ENCODE measurements around the gene LRWD1. TPM values are rescaled to one million over a fixed set of nuclear protein-coding genes. Genes with fewer than 3 reads are reported as not detected.

The LRWD1 gene
- polyA plus RNA-seq, 1 of the 3 experiments (the other 2 are of a cell fraction): 53.2 TPM

GRCh38 chr7:102421706-102422240, 43.0 kb upstream of the LRWD1 start:
- DNase-seq: no peak
- TF ChIP-seq YY1 (IDR thresholded peaks at IDR 0.05; ENCODE audit: low read depth) (no peak), IRF3 (IDR thresholded peaks at IDR 0.05; ENCODE audit: low read depth, low read length) (no peak), RCOR1 (IDR thresholded peaks at IDR 0.05; ENCODE audit: low read length) (no peak), TAF1 (IDR thresholded peaks at IDR 0.05; ENCODE audit: borderline replicate concordance, low read depth, low read length) (no peak), CTCF (IDR thresholded peaks at IDR 0.05) (no peak), EZH2phosphoT487 (IDR thresholded peaks at IDR 0.05; ENCODE audit: borderline replicate concordance, low read depth) (no peak), USF2 (IDR thresholded peaks at IDR 0.05; ENCODE audit: borderline replicate concordance, low read depth, low read length) (no peak)
- Histone ChIP-seq H3K4me3 (ENCODE audit: low read depth in 2 of 2, low read length in 1 of 2) (no peak overlapping the region), H3K27me3 (ENCODE audit: insufficient read depth) (no peaks in the 10 kb centered on the region), H4K20me1 (ENCODE audit: insufficient read depth) (no peaks in the 10 kb centered on the region), H3K4me2 (no peak overlapping the region), H3K9me2 (no peaks in the 10 kb centered on the region), H3K4me1 (ENCODE audit: control insufficient read depth in 1 of 2, insufficient read depth in 2 of 2, low read depth in 1 of 2, low read length in 1 of 2) (no peaks in the 10 kb centered on the region), H3K9me3 (no peaks in the 10 kb centered on the region), H3K9ac (no peak overlapping the region), H3K79me2 (ENCODE audit: insufficient read depth) (peaks cover 21% of the 10 kb centered on the region; the same call in 1 of the 2 replicates), H3F3A (replicated peaks; ENCODE audit: insufficient read depth) (no peaks in the 10 kb centered on the region), H3K27ac (ENCODE audit: low read depth in 2 of 2, low read length in 1 of 2) (no peak overlapping the region), H2AFZ (ENCODE audit: low read depth) (no peak overlapping the region), H3K36me3 (replicated peaks in 1 of 2; ENCODE audit: control insufficient read depth in 1 of 2, insufficient read depth in 2 of 2, low read length in 1 of 2) (peaks cover 48 to 51% of the 10 kb centered on the region in 2 experiments)
- POLR2A ChIA-PET: no interaction called here
- CTCF ChIA-PET: interaction anchor here (1.1 to 1.6 kb wide), 3 partner anchors 9 to 17 kb away, joined by 3 to 8 read pairs (median 5); no protein-coding TSS in a partner anchor
- 97% methylated on average over 10 of the region's 10 CpGs for WGBS (ENCODE audit: low lambda C conversion rate)

DNA sequence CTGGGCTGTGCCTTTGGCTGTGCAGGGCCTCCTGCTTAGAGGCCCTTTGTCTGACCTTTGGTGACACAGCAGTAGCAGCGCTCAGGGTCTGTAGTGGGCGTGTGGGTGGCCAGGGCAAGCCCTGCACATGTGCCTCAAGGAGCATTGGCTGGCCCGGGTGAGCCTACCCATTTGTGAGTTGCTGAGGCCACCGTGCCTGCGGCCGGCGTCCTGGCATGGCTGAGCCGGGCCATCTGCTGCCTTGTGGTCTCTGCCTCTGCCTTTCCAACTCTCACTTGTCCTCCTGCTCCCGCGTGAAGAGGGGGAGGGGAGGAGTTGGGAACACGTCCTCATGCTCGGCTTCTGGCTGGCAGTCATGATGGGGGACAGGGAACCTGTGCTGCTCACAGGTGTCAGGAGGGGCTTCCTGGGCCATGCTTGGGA, 40.6 kb upstream of the LRWD1 start:
- H3K4me2 ChIP-seq: no peak overlapping the region
- ChIA-PET POLR2A (no interaction called here), CTCF (interaction anchor here (1.8 to 2.4 kb wide), 2 partner anchors 11 to 19 kb away, joined by 6 to 11 read pairs; no protein-coding TSS in a partner anchor)
- H3K4me1 ChIP-seq (ENCODE audit: control insufficient read depth in 1 of 2, insufficient read depth in 2 of 2, low read depth in 1 of 2, low read length in 1 of 2): no peaks in the 10 kb centered on the region
- no peak overlapping the region for H3K4me3 ChIP-seq (ENCODE audit: low read depth in 2 of 2, low read length in 1 of 2)
- WGBS (ENCODE audit: low lambda C conversion rate): 83% methylated on average over 5 of the region's 12 CpGs
- no peaks in the 10 kb centered on the region for H3K27me3 ChIP-seq (ENCODE audit: insufficient read depth)
- H4K20me1 ChIP-seq (ENCODE audit: insufficient read depth): no peaks in the 10 kb centered on the region
- no peak overlapping the region for H2AFZ ChIP-seq (ENCODE audit: low read depth)
- no peak overlapping the region for H3K27ac ChIP-seq (ENCODE audit: low read depth in 2 of 2, low read length in 1 of 2)
- TF ChIP-seq GABPA (IDR thresholded peaks at IDR 0.05; ENCODE audit: low read depth) (no peak), REST (IDR thresholded peaks at IDR 0.05; ENCODE audit: low read depth, low read length) (no peak), MEF2A (IDR thresholded peaks at IDR 0.05; ENCODE audit: borderline replicate concordance, low read depth) (no peak), FOSL2 (IDR thresholded peaks at IDR 0.05; ENCODE audit: borderline replicate concordance, low read depth) (no peak), FOXJ3 (CRISPR knock-in tag; IDR thresholded peaks at IDR 0.05) (no peak), RFX5 (IDR thresholded peaks at IDR 0.05; ENCODE audit: low read length) (no peak), EP300 (IDR thresholded peaks at IDR 0.05; ENCODE audit: borderline replicate concordance in 1 of 2, low read depth in 1 of 2, low read length in 1 of 2) (no peak), RAD21 (IDR thresholded peaks at IDR 0.05; ENCODE audit: low read length) (no peak), PBX3 (IDR thresholded peaks at IDR 0.05) (no peak), NRF1 (IDR thresholded peaks at IDR 0.05; ENCODE audit: low read depth, low read length) (no peak), FOXM1 (IDR thresholded peaks at IDR 0.05; ENCODE audit: low read depth) (no peak), NFIC (IDR thresholded peaks at IDR 0.05; ENCODE audit: borderline replicate concordance) (no peak), TAF1 (IDR thresholded peaks at IDR 0.05; ENCODE audit: borderline replicate concordance, low read depth, low read length) (no peak)
- no peak overlapping the region for H3K9ac ChIP-seq
- no peaks in the 10 kb centered on the region for H3K9me3 ChIP-seq
- no peak for DNase-seq
- peaks cover 13% of the 10 kb centered on the region; the same call in 1 of the 2 replicates for H3K79me2 ChIP-seq (ENCODE audit: insufficient read depth)
- peaks cover 33 to 39% of the 10 kb centered on the region in 2 experiments for H3K36me3 ChIP-seq (replicated peaks in 1 of 2; ENCODE audit: control insufficient read depth in 1 of 2, insufficient read depth in 2 of 2, low read length in 1 of 2)
- no peaks in the 10 kb centered on the region for H3K9me2 ChIP-seq
- H3F3A ChIP-seq (replicated peaks; ENCODE audit: insufficient read depth): peaks cover 6% of the 10 kb centered on the region
